Measurements from ENCODE around the gene FRMD4A. TPM values are rescaled to one million over a fixed set of nuclear protein-coding genes. Genes with fewer than 3 reads are reported as not detected.

FRMD4A gene
- total and polyA plus RNA-seq, 7 donors: 3.0 to 27.8 (median 14.4) TPM

DNA sequence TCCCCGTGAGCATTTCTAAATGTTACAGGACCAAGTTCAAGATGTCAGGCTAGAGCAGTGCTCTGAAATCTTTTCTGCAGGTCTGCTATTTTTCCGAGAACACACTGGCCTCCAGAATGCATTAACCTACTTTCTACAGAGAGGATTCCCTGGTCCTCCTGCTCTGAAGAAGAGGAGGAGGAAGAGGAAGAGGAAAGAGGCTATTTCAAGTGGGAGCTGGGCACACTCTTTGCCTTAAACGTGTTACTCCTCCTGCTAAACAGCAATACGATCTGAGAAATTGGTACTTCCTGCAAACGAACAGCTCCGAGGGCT, 157.4 kb downstream of the FRMD4A start:
- DNase-seq: no peak
- Histone ChIP-seq H3K4me1 (peaks cover 0 to 15% (median 6%) of the 10 kb centered on the region in 4 donors), H3K27ac (peak overlapping the region in 1 of 4 donors; percentile 18), H3K9me3 (no peaks in the 10 kb centered on the region), H3K27me3 (peaks cover 0 to 19% (median 0%) of the 10 kb centered on the region in 3 donors), H3K36me3 (no peaks in the 10 kb centered on the region), H3K4me3 (peak overlapping the region; percentile 2 to 44 (median 42))
- no peak for TF ChIP-seq POLR2AphosphoS5 (IDR thresholded peaks at IDR 0.05)
- TF ChIP-seq POLR2A (IDR thresholded peaks at IDR 0.05): no peak
- no peak for TF ChIP-seq EP300 (IDR thresholded peaks at IDR 0.05)
- TF ChIP-seq, protein P1, sequence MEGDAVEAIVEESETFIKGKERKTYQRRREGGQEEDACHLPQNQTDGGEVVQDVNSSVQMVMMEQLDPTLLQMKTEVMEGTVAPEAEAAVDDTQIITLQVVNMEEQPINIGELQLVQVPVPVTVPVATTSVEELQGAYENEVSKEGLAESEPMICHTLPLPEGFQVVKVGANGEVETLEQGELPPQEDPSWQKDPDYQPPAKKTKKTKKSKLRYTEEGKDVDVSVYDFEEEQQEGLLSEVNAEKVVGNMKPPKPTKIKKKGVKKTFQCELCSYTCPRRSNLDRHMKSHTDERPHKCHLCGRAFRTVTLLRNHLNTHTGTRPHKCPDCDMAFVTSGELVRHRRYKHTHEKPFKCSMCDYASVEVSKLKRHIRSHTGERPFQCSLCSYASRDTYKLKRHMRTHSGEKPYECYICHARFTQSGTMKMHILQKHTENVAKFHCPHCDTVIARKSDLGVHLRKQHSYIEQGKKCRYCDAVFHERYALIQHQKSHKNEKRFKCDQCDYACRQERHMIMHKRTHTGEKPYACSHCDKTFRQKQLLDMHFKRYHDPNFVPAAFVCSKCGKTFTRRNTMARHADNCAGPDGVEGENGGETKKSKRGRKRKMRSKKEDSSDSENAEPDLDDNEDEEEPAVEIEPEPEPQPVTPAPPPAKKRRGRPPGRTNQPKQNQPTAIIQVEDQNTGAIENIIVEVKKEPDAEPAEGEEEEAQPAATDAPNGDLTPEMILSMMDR (IDR thresholded peaks at IDR 0.05): no peak
- intact Hi-C loops (cut with DNase I): no loop called here
- WGBS, 2 donors: 3% methylated on average over 6 of the region's 6 CpGs

DNA sequence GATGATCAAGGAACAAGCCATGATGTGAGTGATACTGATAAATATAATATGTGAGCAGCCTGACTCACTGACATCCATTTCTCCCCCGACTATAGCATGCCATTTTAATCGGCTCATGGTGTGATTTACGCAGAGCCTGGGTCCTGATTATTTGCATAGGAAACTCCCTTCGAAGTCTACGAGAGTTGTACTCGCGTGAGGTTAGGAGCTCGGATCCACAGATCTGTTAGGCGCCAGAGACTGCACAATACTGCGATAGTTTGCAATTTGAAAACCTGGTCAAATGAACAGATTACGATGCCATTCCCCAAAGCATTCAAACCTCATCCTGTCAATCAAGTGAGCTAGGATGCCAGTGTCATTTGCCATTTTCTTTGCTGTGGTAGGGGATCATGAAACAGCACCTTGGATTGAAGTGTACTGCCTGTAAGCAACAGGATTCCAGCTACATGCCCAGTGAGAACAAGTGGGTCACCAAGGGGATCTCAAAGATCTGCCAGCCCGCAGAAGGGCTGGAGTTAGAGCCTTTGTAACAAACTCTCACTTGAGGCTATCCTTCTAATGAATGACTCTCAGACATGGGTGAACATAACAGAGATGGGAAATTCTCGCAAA, 158.3 kb downstream of the FRMD4A start:
- intact Hi-C loops (cut with DNase I): no loop called here
- WGBS, 2 donors: 80 to 86% methylated on average over 13 of the region's 13 CpGs
- Histone ChIP-seq H3K36me3 (no peaks in the 10 kb centered on the region), H3K4me1 (peaks cover 0 to 15% (median 6%) of the 10 kb centered on the region in 4 donors), H3K27ac (no peak overlapping the region), H3K4me3 (no peak overlapping the region), H3K9me3 (no peaks in the 10 kb centered on the region), H3K27me3 (peaks cover 0 to 11% (median 0%) of the 10 kb centered on the region in 3 donors)
- TF ChIP-seq EP300 (IDR thresholded peaks at IDR 0.05) (no peak), POLR2AphosphoS5 (IDR thresholded peaks at IDR 0.05) (no peak), POLR2A (IDR thresholded peaks at IDR 0.05) (no peak)
- TF ChIP-seq, protein P1 (IDR thresholded peaks at IDR 0.05): no peak
- DNase-seq: no peak

DNA sequence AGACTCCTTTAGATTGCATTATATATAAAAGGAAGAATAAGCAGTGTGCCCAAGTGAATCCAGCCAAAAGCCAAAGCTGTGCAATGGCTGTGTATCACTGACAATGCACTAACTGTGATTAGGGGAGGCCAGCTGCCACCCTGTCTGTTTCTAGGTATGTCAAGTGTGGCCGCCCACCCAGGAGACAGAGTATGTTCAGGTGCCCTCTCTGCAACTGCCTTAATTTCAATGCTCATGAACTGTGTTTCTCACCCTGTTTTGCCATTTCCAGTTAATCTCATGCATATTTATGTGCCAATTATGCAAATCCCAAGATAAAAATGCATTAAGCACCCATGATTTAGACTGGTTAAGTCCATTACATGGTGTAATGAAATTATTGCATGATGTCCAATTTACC, 159.4 kb downstream of the FRMD4A start:
- no peak overlapping the region for H3K27ac ChIP-seq
- peaks cover 0 to 15% (median 6%) of the 10 kb centered on the region in 4 donors for H3K4me1 ChIP-seq
- H3K4me3 ChIP-seq: no peak overlapping the region
- H3K9me3 ChIP-seq: no peaks in the 10 kb centered on the region
- DNase-seq: no peak
- 90 to 95% methylated on average over 1 of the region's 1 CpG for WGBS, 2 donors
- TF ChIP-seq POLR2AphosphoS5 (IDR thresholded peaks at IDR 0.05): no peak
- TF ChIP-seq EP300 (IDR thresholded peaks at IDR 0.05): no peak
- no peak for TF ChIP-seq POLR2A (IDR thresholded peaks at IDR 0.05)
- TF ChIP-seq, protein P1 (IDR thresholded peaks at IDR 0.05): no peak
- intact Hi-C loops (cut with DNase I): no loop called here
- peaks cover 0 to under 1% (median 0%) of the 10 kb centered on the region in 3 donors for H3K27me3 ChIP-seq
- H3K36me3 ChIP-seq: no peaks in the 10 kb centered on the region

DNA sequence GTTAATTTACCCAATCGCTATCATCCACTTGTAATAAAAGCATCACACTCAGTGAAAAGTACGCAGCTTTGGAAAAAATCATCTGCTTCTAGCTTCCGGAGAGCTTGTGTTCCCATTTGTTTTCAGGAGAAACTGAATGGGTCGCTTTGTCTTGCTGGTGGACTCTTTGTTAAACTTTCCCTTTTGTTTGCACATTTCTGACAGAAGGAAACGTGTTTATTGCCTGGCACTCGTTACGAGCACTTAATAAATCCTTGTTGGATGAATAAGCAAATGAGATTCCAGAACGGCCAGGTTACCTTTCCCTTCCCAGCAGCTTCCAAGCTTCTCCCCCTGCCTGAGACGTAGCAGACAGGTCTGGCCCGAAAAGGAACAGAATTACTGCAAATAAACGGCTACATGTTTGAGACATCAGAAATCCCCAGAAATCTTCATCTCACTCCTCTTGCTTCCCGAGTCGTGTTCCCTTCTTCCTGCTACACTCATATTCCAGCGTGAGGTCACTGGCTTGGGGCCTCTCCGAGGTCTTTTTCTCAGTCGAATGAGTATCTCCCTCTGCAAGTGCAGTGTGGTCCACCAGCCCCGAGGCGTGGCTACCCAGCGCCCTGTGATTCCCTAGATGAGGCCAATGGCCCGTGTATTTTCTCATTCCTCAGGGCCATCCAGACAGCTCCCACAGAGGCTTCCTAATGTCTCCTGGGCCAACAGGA, 167.2 kb downstream of the FRMD4A start:
- H3K27ac ChIP-seq: peak overlapping the region in 1 of 4 donors; percentile 58

More for the DNA sequence above, 167.2 kb downstream of the FRMD4A start:
- Histone ChIP-seq H3K36me3 (no peaks in the 10 kb centered on the region), H3K9me3 (no peaks in the 10 kb centered on the region), H3K4me3 (peak overlapping the region in 2 of 4 donors; percentile 2 to 11), H3K4me1 (no peaks in the 10 kb centered on the region), H3K27me3 (peaks cover 0 to 25% (median 0%) of the 10 kb centered on the region in 3 donors)
- DNase-seq: no peak
- intact Hi-C loops (cut with DNase I): no loop called here
- WGBS, 2 donors: 22 to 52% methylated on average over 20 of the region's 20 CpGs
- TF ChIP-seq POLR2A (IDR thresholded peaks at IDR 0.05): no peak
- no peak for TF ChIP-seq POLR2AphosphoS5 (IDR thresholded peaks at IDR 0.05)
- TF ChIP-seq, protein P1 (IDR thresholded peaks at IDR 0.05): no peak
- TF ChIP-seq EP300 (IDR thresholded peaks at IDR 0.05): no peak
